SH-SY5Y (cell line): ENCODE data around the gene MXRA7.

Source experiments
- GATA2 ChIP-seq: IDR thresholded peaks from 2 replicates; pipeline ENCODE4 v1.6.1; 2011; ENCODE audit warnings: mild to moderate bottlenecking, low read depth, low read length
- GATA3 ChIP-seq: IDR thresholded peaks from 2 replicates; pipeline ENCODE4 v1.6.1; 2011; ENCODE audit warnings: low read depth, mild to moderate bottlenecking, low read length, moderate library complexity

The MXRA7 gene

GRCh38 chr17:76691379-76692191, 19.2 kb downstream of the MXRA7 start:
- TF ChIP-seq GATA2 (no peak), GATA3 (no peak)

GRCh38 chr17:76690596-76691280, 20.0 kb downstream of the MXRA7 start:
- TF ChIP-seq GATA2 (no peak), GATA3 (no peak)

GRCh38 chr17:76689859-76690258, 20.9 kb downstream of the MXRA7 start:
- TF ChIP-seq GATA3: no peak
- TF ChIP-seq GATA2: no peak

DNA sequence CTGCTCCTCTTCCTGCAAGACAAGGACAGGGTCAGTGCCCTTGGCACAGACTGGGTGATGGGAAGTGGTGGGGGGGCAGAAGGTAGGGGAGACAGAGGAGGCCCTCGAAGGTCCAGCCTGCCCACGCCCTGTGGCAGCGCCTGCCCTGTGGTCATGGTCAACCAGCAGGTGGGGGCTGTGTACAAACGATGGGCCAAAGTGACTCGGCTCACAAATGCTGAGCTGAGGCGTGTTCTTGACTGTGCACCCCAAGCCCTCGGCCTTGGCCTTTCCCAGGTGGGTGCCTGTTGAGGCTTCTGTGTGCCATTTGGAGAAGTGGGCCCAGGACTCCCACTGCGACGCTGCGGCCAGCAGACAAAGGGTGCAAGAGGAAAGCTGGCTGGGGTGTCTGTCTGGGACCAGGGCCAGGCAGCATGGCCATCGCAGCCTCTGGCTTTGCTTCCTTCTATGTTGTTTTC, 22.6 kb downstream of the MXRA7 start:
- no peak for TF ChIP-seq GATA3
- no peak for TF ChIP-seq GATA2

- no peak for TF ChIP-seq GATA3
These were observed 23.2 kb downstream of the MXRA7 start for GRCh38 chr17:76687298-76688164.

DNA sequence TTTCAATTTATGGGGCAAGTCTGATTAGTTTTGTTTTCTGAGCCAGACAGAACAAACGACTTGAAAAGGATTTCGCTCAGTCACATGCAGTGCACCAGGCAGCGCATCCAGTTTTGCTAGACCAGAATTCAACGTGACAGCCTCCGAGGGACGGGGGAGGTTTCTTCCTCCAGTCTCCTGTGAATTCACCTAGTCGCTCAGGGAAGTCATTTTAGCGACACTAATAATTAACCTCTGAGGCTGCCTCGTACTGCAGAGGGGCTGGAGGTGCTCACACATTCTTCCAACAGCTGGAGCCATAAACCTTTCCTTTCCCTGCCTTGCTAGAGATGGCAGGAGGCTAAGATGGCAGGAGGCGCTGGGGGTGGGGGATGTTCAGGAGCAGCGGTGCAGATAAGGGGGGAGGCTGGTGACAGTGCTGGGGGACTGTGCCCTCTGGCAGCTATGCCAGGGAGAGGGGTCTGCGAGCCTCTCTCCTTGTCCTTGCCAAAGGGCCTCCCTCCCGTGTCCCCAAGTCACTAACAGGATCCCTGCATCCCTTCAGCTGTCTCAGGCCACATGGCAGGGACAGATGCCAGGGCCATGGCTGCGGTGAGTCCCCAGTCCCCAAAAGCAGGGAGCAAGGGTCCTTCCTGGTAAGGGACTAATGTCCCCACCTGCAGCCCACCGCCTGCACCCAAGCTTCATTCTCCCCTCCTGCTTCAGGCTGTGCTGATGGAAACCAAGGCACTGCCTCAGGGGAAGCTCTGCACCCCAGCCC, 24.0 kb downstream of the MXRA7 start:
- TF ChIP-seq GATA3: no peak
- peak; percentile 35 for TF ChIP-seq GATA2

DNA sequence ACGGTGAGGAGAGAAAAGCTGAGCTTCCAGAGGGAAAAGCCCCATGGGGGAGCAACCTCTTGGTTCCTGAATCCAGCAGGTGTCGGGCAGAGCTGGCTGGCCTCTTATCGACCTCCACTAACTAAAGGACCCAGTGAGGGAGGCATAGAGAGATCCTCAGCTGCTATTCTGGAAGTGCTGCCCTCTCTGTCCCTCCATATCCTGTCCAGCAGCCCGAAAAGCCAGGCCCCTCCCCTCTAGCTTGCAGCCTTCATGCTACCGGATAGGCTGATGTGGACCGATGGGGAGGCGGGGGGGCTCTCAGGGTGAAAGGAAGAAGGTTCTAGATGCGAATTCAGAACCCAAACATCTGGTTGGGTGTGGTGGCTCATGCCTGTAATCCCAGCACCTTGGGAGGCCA, 24.9 kb downstream of the MXRA7 start:
- no peak for TF ChIP-seq GATA2

DNA sequence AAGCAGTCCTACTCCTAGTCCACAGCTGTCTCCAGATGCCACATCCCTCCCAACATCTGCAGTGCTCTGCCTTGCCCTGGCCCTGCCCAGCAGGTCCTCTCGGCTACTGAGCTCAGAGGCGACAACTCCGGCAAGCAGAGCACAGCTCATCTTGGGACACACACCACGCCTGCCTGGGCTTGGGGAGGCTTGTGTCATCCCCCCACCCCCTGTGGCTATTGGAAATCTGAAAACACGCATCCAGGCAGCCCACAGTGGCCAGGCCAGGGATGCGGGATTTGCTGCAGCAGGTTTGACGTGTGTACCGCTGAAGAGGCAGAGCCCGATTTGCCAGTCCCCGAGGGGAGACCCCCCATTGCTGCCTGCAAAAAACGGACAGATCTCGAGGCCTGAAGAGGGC, 25.4 kb downstream of the MXRA7 start:
- TF ChIP-seq GATA2: no peak

DNA sequence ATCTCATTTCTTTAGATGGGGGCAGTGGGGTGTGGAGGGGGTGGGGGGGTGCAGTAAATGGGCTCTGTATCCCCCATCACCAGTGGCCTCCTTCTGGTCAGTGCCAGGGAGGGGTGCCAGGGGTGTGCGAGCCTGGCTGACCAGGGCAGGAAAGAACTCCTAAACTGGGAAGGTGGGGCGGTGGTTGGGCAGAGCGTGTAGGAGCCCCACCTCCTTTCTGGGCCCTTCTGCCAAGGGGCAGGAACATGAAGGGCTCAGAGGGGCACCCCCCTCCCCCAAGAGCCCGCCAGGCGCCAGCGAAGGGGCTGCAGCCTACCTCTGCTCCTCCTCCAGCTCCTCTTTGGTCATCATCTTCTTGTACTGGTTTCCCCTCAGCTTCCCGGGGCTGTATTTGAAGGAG, 26.0 kb downstream of the MXRA7 start:
- TF ChIP-seq GATA3 (no peak), GATA2 (no peak)

DNA sequence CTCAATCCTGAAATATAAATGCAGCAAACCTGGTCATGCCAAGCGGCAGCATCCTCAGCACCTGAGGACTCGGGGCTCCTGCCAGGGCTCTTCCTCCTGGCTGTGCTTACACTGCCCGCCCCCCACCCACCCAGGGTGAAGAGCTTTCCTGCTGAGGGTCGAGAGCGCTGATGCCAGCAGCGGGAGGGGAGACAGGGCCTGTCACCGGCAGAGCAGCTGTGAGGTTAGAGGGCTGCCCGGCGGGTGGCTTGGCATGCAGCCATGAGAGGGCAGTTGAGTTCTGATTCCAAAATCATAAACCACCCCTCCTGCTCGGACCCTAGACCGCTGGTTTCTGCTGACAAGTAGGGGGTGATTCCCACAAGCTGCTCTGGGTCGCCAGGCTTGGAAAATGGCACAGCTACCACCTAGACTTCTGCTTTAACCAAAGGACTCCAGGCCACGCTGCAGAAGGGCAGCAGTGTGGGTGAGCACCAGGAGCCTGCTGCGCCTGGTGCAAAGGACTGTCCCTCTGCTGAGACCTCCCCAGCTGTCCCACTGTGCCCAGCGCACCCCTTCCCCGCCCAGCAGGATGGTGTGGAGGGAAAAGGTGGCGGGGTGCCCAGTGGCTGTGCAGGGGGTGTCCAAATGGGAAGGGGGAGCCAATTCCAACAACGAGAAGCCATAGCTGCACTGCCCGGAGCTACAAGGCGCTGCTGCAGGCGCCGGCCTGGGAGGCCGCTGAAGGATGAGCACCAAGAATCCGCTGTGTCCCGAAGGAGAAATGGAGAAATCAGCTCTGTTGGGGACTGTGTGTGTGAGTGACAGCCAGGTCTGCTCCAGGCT, 26.6 kb downstream of the MXRA7 start:
- TF ChIP-seq GATA2 (no peak), GATA3 (no peak)

- no peak for TF ChIP-seq GATA3
- TF ChIP-seq GATA2: no peak
These were observed 27.6 kb downstream of the MXRA7 start for GRCh38 chr17:76683011-76683755.

DNA sequence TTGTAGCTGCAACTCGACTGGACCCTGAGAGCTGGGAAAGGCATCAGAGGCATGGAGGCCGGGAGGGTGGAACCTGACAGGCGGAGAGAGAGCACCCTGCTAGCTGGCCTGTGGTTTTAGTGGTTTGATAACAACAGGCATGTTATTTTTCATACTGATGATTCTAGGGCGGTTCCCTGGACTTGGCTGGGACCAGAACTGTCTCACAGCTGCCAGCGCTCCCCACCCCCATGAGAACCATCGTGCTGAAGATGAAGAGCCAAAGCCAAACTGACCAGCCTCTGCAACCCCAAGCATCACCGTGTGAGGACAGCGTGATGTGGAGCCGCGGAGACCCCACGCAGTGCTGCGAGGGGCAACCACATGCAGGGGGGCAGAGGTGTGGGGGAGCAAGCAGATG, 28.5 kb downstream of the MXRA7 start:
- TF ChIP-seq GATA3 (no peak), GATA2 (no peak)
